Cerebellar nuclear complex (tissue), 1 donor: ENCODE results near the gene TST.

ENCODE experiments used
- DNase-seq, 2 experiments: peaks; one replicate each; lab custom pipeline; 2025; lab: John Stamatoyannopoulos, UW

Gene TST

GRCh38 chr22:36982136-36982535, 37.1 kb downstream of the TST start:
- DNase-seq: no peak

DNA sequence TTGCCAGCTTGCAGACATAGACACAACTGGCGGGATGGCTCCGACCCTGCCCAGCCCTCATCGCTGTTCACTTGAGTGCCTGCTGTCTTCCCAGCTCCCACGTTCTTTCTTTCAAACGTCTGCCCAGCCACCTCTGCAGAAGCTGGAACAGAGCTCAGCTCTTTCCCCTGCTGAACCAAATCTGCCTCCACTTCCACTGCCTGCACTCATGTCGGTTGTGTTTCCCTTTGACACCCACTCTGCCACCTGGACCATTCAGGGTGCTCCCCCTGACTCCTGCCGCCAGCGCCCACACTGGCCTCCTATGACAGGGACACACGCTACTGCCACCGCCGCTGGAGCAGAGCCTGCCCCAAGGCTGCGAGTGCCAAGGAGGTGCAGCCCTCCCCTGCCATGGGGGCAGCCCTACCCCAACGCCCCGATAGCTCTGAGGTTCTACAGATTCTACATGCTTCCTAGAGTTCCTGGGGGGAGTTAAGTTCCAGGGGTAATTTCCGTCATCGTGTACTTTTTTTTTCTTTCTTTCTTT, 37.9 kb downstream of the TST start:
- DNase-seq: no peak

- DNase-seq: no peak
These were observed 40.0 kb downstream of the TST start for GRCh38 chr22:36979016-36979910.

DNA sequence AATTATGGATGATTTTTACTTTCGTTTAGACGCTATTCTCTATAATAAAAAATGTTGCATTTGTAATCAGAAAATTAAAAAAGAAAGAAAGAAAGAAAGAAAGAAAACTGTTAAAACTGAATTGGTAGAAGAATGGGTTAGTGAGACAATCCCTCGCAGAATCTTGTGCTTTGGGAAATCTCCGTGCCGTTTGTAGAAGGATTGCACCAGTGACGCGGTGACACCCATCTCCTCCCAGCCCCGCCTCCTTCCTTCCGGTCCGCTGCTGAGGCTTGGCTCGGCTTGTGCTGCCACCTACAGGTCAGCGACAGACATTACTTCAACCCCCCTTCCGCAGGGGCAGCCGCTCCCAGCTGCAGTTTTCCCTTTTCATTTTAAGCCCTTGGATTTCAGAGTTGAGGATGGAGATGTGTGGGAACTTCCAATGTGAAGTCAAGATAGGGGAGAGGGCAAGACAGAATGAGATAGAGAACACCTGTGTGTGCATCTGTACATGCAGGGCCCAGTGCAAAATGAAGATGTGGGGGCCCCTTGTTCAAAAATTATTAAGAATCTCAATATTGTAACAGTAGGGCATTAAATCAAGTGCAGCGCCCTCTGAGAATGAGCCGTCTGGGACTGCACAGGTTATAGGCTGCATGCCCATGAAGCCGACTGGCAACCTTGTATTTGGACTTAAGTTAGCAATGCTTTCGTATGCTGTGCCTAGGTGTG, 41.1 kb downstream of the TST start:
- peak in 1 of 2 experiments; percentile 12 for DNase-seq

- DNase-seq: no peak
These were observed 41.8 kb downstream of the TST start for GRCh38 chr22:36977401-36977861.

- no peak for DNase-seq
These were observed 42.6 kb downstream of the TST start for GRCh38 chr22:36976606-36977005.

GRCh38 chr22:36971341-36972125, 47.7 kb downstream of the TST start:
- DNase-seq: no peak

GRCh38 chr22:36968249-36968964, 50.8 kb downstream of the TST start:
- DNase-seq: no peak

- DNase-seq: no peak
These were observed 52.3 kb downstream of the TST start for GRCh38 chr22:36966851-36967540.

DNA sequence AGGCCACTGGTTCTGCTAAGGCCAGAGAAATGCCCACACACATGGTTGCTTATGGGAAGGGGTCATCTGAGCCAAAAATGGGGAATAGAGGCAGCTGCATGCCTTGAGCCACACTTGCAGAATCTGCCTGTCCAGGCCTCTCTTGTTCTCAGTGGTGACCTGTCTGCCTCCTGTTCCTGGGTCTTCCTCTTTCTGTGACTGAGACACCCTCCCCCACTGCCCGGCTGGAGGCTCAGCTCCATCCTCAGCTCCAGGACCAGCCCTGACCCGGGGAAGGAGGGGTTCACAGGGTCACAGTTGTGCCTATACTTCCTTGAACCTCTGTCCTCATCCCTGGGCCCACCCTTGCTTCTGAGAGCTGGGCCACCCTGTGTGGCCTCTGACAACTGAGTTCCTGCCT, 53.6 kb downstream of the TST start:
- no peak for DNase-seq

DNA sequence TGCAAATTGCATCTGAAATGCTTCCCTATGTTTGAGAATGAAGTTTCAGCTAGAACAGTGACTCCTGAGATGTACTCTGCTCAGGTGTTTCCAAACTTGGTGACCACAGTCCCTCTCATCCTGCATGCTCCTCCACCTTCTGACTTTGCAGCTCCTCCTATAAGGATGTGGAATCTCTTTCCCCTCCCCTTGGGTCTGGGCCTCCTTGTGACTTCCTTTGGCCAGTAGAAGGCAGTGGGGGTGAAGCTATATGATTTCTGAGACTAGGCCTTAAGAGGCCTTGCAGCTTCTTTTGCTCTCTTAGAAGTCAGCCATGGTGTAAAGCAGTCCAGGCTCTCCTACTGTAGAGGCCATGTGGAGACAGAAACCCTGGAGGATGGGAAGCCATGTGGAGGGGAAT, 55.1 kb downstream of the TST start:
- no peak for DNase-seq

DNA sequence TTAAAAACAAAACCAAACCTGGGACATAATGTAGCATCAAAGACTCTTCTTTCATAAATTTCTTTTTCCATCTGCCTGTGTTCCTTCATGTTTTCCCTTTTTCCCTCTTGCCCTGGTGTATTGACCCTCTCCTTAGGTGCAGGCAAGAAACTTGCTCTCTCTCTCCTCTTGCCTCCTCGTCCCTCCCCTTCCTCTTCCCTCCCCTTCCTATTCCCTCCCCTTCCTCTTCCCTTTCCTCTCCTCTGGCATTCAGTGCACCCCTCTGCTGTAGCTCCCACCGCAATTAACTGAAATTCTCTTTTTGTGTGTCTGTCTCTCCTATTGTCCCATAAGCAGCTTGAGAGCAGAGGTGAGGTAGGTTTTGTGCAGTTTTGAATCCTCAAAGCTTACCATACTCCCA, 55.9 kb downstream of the TST start:
- DNase-seq: no peak

GRCh38 chr22:36961626-36962025, 57.6 kb downstream of the TST start:
- DNase-seq: no peak
